Activated CD4-positive, alpha-beta T cell treated with anti-CD3 and anti-CD28 coated beads, Interleukin-10, Interleukin-2, amounts not matched to agents 100 ng/mL and 50 ng/mL, durations not matched to agents 16 hours and 8 hours (primary cell): ENCODE measurements around the gene MAVS.
"Not testable (repeated sequence)": the region's sequence is repeated elsewhere in the genome, so short reads cannot be mapped to it uniquely, and the experiment has no call there.

ENCODE experiments used
- DNase-seq: peaks from one replicate; pipeline ENCODE4 v3.0.0-alpha.2; 2020

Gene MAVS

GRCh38 chr20:3857405-3857804 is 10.8 kb downstream of the MAVS start:
- no peak for DNase-seq

GRCh38 chr20:3858689-3859088 is 12.1 kb downstream of the MAVS start:
- no peak for DNase-seq

- no peak for DNase-seq
Observed at GRCh38 chr20:3861191-3861590, 14.6 kb downstream of the MAVS start.

GRCh38 chr20:3862333-3862732 is 15.7 kb downstream of the MAVS start:
- DNase-seq = no peak

GRCh38 chr20:3863317-3863716 is 16.7 kb downstream of the MAVS start:
- DNase-seq = no peak

- DNase-seq = no peak
Observed at GRCh38 chr20:3864518-3864917, 17.9 kb downstream of the MAVS start.

GRCh38 chr20:3865152-3865886 is 18.7 kb downstream of the MAVS start:
- DNase-seq = no peak

- no peak for DNase-seq
Observed at GRCh38 chr20:3865887-3866407, 19.3 kb downstream of the MAVS start.

- DNase-seq = no peak
Observed at GRCh38 chr20:3866464-3866863, 19.8 kb downstream of the MAVS start.

GRCh38 chr20:3867802-3868201 is 21.2 kb downstream of the MAVS start:
- no peak for DNase-seq

GRCh38 chr20:3869839-3870634 is 23.4 kb downstream of the MAVS start:
- DNase-seq = no peak

GRCh38 chr20:3871550-3872265 is 25.1 kb downstream of the MAVS start:
- no peak for DNase-seq

GRCh38 chr20:3873507-3873906 is 26.9 kb downstream of the MAVS start:
- DNase-seq = no peak

GRCh38 chr20:3874194-3874844 is 27.7 kb downstream of the MAVS start:
- no peak for DNase-seq

- DNase-seq = no peak
Observed at GRCh38 chr20:3875378-3875974, 28.8 kb downstream of the MAVS start.

GRCh38 chr20:3876000-3876399 is 29.4 kb downstream of the MAVS start:
- DNase-seq = no peak

GRCh38 chr20:3876676-3877075 is 30.0 kb downstream of the MAVS start:
- no peak for DNase-seq

- not testable (repeated sequence) for DNase-seq
Observed at GRCh38 chr20:3878921-3879274, 32.3 kb downstream of the MAVS start.

- DNase-seq = no peak
Observed at GRCh38 chr20:3885715-3886114, 39.1 kb downstream of the MAVS start.

GRCh38 chr20:3887876-3888620 is 41.4 kb downstream of the MAVS start:
- DNase-seq = no peak

- DNase-seq = peak; percentile 99
Observed at GRCh38 chr20:3888622-3889488, 42.2 kb downstream of the MAVS start, which contains the start of gene PANK2. Gene PANK2, plus strand, starts transcription at chr20:3889387.
